T-helper 2 cell (primary cell): ENCODE results near the gene ERC2.
A peak's percentile ranks its signal among the peaks of the same experiment; 100 is the strongest.

Experiments
- DNase-seq, 5 experiments: peaks; one replicate each; pipeline versions ENCODE4 v3.0.0 to v3.0.0-alpha.2; 2012 to 2022

Gene ERC2

DNA sequence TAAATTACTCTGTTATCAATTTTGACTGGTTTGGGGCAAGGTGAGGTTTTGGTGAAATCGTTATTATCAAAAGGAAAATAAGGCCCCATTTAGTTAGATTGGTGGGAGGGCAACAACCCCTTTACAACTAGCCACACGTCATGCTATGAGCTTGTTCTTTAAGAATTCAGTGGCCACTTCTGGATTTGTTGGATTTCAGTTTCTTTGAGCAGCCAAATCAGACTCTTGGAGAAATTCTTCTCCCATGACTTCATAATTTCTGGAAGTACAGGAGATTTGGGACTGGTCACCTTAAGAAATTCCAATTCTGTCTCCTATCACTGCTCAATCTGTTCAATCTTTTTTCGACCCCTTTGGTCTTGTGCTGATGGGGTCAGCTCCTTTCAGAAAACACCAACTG is 966.4 kb downstream of the ERC2 start:
- no peak for DNase-seq

DNA sequence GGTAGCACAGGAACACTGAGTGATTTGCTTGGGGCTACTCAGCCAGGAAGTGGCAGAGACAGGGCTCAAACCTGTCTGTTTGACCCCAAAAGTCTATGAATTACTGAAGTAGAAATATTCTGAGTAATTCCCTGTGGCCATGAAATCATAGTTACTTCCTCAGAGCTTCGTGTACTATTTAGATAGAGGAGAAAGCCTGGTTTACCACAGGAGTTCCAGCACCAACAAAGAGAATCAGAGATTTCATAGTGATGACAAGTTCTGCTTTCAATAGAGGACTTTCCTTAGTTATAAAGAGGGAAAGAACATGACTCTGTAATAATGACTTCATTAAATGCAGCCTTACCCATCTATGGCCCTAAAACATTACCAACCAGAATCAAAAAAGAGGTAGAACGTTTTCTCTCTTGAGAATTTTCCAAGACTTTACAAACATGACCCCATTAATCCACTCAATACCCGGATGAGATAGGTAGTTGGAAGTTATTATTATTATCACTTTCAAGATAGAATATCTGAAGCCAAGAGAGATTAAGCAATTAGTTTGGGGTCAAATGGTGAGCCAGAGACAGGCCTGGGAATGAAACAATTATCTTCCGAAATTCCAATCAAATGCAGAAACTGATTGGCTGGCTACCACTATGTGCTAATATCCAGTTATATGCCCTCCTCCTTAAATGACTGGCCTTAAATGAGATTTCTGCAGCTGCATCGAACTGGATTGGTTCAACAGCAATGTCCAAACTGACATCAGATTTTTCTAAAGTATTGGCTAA is 967.5 kb downstream of the ERC2 start:
- no peak for DNase-seq

DNA sequence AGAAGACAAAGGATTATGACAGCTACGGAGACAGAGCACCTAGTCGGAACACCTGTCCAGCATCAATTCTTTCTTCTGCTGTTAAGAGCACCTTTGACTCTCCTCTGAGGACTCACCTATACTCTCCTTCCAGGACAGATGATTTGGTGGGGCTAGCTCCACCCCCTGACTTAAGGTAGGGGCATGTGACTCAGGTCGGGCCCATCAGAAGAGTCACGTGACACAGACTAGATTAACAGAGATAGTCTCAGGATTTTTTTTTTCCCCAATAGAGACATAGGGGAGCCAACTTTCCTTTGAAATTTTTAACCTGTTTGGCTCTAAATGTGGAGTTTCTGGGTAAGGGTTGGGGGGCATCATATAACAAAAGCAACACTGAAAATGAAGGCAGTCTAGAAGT is 969.7 kb downstream of the ERC2 start:
- no peak for DNase-seq

DNA sequence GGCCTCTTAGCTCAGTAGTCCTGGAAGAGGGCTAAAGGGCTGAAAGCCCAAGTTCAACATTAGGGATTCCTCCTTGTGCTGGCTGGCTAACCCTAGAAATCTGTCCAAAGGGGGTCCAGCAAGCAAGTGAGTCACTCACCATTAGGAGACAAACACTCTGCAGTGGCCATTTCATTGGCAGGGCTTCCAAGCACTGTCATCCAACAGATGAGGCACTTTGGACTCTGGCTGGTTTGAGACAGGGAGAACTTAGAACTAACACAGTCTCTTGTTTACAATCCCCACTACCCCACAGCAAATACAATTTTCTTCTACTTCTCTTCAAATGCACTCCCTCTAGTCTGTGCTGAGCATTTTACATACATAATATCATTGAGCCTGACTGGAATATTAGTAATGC is 971.0 kb downstream of the ERC2 start:
- DNase-seq = no peak

DNA sequence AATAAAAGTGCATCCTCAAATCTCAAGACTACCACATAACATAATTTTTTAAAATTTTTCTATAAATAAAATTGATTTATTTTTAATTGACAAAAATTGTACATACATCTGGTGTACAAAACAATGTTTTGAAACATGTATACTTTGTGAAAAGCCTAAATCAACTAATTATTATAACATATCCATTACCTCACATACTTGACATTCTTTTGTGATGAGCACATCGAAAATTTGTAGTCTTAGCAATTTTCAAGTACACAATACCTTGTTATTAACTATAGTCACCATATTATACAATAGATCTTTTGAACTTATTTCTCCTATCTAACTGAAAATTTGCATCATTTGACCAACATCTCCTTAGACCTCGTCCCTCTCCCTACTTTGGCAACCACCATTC is 973.3 kb downstream of the ERC2 start:
- no peak for DNase-seq

DNA sequence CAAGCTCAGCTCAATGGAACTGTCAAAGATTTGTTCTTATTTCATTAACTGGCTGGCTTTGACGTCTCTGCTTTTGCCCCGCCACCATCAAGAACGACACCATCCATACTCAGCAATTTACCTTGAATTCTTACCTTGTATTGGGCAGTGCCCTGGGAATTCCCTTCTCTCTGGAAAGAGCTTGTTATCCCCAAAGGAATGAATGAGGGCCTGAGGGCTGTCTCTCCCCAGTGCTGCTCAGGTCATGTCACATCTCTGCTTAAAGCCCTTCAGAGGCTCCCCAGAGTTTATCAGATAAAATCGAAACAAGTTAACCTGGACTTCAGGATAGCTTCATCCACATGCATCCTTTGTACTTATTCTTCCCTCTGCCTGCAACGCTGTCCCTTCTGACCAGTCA is 975.3 kb downstream of the ERC2 start:
- no peak for DNase-seq

DNA sequence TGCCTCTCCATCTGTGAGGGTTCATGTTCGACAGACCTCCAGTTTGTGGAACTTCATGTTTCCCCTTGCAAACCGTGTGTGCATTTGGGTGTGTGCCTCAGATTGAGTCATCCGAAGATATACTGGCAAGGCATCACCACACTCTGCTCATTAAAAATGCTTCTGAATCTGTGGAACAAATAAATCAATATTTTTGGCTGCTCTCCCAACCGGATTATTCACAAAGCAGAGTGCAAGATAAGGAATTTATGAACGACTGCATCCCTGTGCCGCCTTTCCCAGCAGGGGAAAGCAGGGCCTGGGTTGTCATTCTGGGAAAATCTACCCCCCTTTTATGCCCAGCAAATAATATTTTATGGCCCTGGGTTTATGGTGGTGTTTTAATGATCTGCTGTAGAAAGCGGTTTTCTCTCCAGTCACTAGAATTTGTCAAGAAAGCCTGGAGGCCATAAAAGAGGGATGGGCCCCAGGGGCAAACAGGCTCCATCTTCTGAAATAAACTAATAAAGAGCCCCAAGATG is 976.9 kb downstream of the ERC2 start:
- no peak for DNase-seq

DNA sequence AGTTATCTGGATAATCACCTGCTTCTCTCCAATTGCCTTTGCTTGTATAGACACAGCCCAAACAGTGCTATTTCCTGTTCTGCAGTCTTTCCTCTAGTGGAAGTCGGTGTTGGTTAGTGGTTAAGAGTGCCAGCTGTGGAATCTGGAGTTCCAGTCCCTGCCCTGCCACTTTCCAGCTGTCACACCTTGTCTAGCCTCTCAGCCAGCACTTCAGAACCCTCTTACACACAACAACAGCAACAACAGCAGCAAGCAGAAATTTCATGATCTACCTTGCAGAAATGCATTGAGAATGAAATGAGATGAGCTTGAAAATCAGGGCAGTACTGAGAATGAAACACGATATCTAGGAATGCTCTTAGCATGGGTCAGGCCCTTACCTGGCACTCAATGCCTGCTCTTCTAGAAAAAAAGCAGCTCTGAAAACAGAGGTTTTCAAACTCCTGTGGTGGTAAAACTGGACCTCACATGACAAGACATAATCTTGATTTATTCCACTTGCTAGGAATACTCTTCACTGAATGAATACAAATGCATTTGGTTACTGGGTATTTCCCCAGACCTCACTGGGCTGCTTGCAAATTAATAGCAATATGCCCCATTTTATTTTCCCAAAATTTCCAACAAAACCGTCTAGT is 977.9 kb downstream of the ERC2 start:
- DNase-seq = no peak

DNA sequence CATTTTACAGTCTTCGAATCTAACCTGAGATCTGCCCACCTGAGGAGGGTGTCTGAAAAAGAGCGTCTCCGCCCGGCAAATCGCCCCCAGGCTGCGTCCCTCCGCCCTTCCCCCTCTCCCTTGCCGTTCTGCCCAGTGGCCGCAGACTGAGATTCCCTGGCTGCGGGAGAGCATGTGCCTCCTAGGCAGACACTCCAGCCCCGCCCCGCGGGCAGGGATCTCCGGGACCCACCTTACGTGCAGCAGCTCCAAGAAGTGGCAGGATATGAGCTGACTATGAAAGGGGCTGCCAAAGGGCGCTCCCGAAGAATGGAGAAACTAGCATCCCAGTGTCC is 978.5 kb downstream of the ERC2 start:
- DNase-seq = no peak

DNA sequence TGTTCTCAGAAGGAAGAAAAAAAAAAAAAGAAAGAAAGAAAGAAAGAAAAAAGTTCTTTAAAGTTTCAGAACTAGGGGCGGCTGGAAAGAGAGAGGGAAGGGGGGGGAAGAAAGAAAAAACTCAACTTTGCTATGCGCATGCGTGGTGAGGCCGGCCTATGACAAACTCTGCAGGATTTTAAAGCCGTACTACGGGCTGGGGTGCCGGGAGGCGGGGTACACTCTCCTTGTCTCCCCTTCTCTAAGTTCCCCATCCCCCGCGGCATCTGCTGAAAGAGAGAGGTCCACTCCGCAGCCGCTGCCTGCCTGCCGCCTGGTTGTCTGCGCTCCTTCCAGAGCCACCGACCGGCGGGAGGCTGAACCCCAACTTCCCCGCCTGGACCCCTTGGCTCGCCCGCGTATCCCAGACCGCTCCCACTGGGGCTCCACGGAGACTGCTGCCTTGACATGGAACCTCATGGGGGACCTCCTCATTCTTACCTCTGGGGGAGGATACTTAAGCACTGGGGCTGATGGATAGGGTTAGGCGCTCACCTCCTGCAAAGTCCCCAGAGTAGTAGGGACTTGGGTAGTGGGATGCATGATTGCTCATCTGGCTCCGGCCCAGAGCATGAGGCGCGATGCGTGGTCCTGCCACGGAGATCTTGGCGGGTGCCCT is 979.7 kb downstream of the ERC2 start:
- DNase-seq = peak in 1 of 5 experiments; percentile 31

DNA sequence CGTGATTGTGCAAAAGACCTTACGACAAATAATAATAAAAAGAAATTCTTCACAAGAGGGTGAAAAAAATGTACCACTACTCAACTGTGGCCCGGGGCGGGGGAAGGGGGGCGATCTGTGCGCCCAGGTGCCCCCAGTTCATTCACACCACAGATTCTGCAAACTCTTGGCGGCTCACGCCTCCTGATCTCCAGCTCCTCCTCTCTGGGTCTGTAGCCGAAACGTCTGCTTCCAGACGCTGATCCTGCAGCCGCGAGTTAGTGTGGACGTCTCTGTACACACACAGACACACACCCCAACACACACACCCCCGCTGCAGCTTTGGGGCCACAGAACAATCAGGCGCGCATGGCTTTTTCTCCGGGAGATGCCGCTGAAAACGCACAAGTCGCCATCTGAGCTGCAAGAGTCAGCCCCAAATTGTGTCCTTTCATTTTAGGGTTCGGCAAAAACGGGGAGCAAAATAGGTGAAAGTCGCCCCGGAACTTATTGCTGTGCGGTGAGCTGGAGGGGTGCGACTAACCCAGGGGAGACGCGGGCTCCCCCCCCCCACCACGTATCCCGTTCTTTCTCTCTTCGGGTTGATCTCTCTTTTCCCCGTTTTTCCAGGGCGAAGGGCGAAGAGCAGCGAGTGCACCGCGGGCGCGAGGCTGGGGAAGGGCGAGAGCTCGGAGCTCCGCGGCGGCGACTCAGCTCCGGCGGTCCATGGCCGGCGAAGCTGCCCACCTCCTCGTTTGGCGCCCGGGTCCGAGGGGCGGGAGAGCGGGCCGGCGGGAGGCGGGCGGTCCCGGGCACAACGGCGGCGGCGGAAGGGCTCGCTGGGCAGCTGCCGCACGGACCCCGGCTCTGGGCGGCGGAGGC is 980.7 kb downstream of the ERC2 start:
- peak in 1 of 5 experiments; percentile 17 for DNase-seq

DNA sequence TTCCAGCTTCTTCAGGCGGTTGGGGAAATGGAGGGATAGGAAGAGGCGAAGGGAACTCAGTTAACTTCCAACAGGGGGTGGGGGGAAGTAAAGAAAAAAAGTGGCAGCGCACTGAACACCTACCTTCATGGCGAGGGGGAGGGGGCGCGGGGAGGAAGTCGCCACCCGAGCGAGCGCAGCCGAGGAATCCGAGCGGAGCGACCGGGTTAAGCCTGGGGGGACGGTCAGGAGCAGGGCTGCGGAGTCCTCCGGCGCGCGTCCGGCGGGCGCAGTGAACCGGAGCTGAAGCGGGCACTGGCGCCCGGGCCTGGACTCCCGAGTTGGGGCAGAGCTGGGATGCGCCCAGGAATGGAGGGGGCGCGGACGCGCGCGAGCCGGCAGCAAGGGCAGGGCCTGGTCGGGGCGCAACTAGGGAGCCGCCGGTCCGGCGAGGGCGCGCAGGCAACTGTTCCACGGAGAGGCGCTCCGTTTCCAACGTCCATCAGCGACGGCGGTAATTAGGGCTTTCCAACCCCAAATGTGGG is 981.3 kb downstream of the ERC2 start, which contains the start of gene WNT5A:
Gene WNT5A (minus strand): TSS at position 450 of the 524 bp plus-strand sequence. CDS start 321 bp downstream, at position 129.
- peak in 1 of 5 experiments; percentile 25 for DNase-seq

DNA sequence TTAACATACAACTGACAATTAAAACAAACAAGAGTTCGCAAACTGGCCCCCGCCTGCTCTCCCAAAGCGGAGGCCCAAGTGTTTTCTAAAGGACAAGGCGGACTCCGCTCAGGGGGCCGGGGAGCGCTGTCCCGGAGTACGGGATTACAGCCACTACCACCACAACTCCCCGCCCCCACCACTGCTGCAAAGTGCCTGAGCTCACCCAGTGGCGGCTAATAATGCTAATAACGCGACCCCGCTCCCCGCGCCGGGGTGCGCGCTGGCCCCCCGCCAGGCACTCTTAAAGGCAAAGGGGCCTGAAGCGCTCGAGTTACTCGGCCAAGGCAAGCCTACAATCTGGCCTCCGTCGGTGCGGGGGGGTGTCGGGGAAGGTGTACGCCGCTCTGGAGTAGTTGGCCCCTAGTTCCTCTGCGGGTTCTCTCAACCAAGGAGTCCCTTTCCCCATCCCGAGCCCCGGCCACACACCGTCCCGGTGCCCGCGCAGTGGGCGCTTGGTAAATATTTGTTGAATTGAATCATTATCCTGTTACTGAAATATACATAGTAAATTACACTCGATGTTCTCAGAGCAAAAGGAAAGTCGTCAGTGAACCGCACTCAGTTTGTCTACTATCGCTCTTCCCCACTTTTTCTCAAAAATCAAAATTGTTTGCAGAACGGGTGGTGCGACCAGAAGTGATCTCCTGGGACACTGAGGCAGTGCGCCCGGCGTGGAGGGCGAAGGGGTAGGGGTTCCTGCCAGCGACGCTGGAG is 982.0 kb downstream of the ERC2 start:
- no peak for DNase-seq

DNA sequence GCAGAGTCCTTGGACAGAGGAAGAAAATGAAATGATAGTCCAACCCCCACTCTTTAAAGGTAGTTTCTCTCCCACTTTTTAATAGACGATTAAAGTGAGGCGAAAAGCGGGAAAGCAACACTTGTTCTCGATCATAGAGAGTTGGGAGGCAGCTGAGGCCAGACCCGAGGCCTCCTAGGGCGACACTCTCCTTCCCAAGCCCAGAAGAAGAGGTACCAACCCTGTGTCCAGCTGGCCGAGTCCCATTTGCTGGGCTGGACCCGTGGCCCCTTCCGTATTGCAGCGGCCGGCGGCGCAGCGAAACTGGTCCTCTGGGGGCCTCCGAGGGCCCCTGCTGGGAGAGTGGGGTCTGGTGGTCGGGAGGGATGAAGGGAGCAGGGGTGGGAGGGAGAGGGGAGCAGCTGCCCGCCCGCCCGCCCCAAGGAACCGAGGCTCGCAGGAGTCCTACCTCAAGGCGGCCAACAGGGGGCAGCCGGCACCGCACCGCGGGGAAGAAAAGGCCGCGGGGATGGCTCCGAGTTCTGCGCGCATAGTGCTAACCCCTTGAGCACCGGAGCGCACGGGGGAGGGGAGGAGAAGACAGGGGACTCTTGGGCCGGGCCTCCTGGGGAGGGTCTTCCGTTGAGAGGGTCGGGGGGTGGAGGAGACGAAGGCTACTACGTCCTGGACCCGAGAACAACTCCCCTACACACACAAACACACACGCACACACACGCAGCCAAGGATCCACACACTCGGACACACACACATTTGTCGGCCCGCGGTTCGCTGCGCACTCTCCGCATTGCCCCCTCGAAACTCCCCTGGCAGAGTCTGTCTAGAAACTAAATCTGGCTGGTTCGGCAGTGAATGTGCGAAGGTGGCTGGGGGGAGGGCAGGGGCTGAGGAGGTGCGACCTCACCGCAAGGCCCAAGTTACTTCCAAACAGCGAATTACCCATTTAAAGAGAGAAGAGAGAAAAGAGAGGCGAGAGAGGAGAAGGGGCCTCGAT is 983.2 kb downstream of the ERC2 start:
- DNase-seq = peak in 1 of 5 experiments; percentile 56

DNA sequence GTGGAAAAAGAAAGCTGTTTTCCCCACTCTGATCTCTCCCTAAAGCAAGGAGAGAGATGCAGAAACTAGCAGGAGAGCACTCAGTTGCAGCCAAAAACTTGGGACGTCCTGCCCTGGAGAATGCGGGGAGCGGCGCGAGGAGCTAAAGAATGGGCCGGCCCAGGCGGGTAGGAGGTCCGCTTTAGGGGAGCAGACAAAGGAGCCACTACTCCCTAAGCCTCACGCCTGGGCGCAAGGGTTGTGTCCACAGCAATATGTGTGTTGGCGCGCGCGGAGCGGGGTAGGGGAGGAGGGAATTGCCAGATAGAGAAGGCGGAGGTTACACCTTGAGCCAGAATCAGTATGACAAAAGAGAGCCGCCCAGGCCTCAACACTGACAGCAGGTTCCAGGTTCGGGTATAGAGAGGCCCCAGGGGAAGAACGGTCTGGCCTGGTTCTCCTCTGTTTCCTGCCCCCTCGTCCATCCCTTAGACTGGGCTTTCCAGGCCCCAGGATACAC is 984.0 kb downstream of the ERC2 start:
- no peak for DNase-seq

DNA sequence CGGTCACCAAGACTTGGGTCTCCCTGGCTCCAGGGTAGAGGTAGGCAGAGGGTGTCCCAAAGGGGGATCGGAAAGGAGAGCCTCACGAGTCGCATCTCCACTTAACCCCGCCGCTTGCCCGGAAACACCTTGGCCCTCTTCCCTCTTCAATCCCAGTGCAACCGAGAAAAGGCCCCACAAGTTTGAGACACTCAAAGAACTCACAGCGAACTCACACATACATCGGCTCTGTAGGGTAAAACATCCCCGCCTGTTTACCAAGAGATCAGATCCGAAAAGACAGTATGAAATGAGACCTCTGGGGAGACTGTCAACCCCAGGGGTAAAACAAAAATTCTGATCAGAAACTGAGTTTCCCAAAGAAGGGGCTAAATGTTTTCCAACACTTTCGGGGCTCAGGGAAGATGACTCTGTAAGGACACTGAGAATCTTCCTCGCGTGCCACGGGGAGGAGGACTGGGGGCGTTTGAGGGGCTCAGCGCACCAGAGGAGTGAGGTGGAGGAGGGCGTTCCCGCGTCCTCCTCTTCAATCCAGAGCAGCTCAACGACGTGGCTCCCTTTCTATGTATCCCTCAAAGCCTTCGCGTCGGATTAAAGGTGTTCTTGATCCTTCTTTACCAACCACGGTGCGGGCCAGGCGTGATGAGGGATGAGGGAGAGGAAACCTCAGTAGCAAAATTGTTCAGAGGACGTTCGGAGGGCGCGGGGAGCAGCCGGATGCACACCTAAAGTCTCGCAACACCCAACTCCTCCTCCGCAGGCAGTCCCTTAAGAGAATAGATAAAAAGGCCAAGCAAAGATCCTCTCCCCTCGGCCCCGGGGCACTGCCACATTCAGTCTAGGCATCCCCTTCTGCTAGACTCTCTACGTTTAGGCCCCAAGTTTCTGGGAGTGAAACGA is 984.8 kb downstream of the ERC2 start:
- DNase-seq = no peak

DNA sequence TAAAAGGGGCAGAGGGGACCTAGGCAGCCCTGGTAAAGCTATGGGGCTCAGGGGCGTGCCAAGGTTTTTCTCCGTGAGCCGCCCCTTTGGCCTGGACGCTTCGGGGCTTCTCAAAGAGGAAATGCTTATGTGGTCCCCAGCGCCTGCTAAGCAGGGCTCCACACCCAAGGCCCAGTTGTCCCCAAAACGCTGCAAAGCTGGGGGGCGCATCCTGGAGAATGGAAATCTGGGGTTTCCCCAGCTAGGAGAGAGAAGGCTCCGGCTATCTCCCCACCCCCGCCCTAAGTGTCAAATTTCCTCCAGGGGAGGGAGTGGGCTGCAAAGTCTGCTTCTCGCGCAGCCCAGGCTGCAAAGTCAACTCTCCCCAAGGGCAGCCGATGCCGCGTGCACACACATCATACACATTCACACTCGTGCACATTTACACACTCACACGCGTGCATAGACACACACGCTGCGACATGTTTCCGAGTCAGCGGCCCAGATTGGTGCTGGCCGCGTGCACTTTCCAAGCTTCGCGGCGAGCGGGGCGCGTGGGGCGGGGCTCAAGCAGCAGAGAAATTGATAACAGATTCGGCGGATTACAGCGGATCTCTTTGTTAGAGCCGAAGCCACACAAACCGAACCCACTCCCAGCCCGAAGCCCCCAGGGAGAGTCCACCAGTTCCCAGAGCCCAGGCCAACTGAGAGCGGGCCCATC is 985.6 kb downstream of the ERC2 start:
- no peak for DNase-seq

DNA sequence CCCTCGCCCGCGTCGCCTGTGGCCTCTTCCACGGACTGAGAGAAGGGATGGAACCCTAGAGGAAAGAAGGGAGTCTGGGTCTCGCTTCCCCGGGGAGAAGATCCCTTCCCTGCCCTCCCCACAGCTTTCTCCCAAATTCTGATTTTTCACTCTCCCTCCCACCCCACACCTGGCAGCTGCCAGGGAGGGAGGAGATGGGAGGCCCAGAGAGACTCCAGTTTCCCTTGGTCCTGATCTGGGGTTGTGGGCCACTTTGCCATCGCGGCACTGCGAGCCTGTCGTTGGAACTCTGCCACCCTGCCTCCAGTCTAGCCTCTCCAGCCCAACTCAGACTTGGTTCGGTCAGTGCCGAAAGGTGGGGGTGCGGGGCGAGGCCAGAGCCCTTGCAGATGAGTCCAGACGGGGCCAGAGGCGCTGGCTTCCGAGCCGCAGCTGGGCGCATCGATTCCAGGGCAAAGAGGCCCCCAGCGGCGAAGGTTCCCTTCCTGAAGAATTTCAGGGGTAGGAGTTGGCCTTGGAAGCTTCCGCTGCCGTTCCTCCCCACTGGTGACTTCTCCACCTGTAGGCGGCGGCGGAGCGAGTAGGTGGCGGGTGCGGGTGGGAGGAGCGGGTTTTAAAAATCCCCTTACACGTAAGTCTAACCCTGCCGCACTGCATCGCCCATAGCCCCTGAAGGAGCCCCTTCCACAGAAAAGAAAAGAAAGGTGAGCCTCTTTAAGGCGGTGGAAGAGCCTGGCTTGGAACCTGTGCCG is 986.3 kb downstream of the ERC2 start:
- no peak for DNase-seq
